Liver (tissue), 3 donors: ENCODE measurements around the gene MCM6.

Experiments used
- JUND ChIP-seq, 2 donors: IDR thresholded peaks; 2 replicates each; pipeline ENCODE4 v1.6.1; 2016; ENCODE audit warnings: antibody characterized with exemption in 2 of 2
- RAD21 ChIP-seq, 2 donors: IDR thresholded peaks; 2 replicates each; pipeline ENCODE4 v1.6.1; 2016; ENCODE audit warnings: antibody characterized with exemption in 2 of 2, mild to moderate bottlenecking in 2 of 2
- RXRA ChIP-seq, 2 donors: IDR thresholded peaks; 2 replicates each; pipeline ENCODE4 v1.6.1; 2017 to 2018; ENCODE audit warnings: antibody characterized with exemption in 2 of 2, mild to moderate bottlenecking in 1 of 2
- SP1 ChIP-seq: IDR thresholded peaks from 2 replicates; pipeline ENCODE4 v1.6.1; 2018; ENCODE audit warnings: antibody characterized with exemption, mild to moderate bottlenecking
- TAF1 ChIP-seq: conservative IDR thresholded peaks from 2 replicates; pipeline ENCODE4 v1.6.1; 2016; ENCODE audit warnings: antibody characterized with exemption, mild to moderate bottlenecking
- YY1 ChIP-seq: IDR thresholded peaks from 2 replicates; pipeline ENCODE4 v1.6.1; 2016; ENCODE audit warnings: antibody characterized with exemption, mild to moderate bottlenecking
- TF ChIP-seq, protein P1 (sequence below): IDR thresholded peaks from 2 replicates; pipeline ENCODE4 v1.6.1; 2016; ENCODE audit warnings: antibody characterized with exemption
- TF ChIP-seq, protein P2 (sequence below): fragments of 150-350 bp; IDR thresholded peaks from 2 replicates; pipeline ENCODE4 v1.5.1; 2017; ENCODE audit warnings: improper control_type of control experiment, low read depth, low read length; ENCODE audit not compliant: missing input control
- donor health status: healthy.
- donor health status: healthy.

DNA sequence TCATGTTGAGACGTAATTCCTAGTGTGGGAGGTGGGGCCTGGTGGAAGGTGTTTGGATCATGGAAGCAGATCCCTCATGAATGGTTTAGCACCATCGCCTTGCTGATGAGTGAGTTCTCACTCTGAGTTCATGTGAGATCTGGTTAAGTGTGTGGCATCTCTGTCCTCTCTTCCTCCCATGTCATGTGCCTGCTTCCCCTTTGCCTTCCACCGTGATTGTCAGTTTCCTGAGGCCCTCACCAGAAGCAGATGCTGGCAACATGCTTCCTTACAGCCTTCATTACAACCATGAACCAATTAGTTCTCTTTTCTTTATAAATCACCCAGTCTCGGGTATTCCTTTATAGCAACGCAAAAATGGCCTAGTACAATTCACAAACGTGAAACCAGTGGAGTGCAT lies 14.6 kb upstream of the MCM6 start:
- TF ChIP-seq, protein P1, sequence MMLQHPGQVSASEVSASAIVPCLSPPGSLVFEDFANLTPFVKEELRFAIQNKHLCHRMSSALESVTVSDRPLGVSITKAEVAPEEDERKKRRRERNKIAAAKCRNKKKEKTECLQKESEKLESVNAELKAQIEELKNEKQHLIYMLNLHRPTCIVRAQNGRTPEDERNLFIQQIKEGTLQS, result no peak
- TF ChIP-seq, protein P2, sequence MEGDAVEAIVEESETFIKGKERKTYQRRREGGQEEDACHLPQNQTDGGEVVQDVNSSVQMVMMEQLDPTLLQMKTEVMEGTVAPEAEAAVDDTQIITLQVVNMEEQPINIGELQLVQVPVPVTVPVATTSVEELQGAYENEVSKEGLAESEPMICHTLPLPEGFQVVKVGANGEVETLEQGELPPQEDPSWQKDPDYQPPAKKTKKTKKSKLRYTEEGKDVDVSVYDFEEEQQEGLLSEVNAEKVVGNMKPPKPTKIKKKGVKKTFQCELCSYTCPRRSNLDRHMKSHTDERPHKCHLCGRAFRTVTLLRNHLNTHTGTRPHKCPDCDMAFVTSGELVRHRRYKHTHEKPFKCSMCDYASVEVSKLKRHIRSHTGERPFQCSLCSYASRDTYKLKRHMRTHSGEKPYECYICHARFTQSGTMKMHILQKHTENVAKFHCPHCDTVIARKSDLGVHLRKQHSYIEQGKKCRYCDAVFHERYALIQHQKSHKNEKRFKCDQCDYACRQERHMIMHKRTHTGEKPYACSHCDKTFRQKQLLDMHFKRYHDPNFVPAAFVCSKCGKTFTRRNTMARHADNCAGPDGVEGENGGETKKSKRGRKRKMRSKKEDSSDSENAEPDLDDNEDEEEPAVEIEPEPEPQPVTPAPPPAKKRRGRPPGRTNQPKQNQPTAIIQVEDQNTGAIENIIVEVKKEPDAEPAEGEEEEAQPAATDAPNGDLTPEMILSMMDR, result no peak
- TF ChIP-seq TAF1, result no peak
- TF ChIP-seq YY1, result no peak
- TF ChIP-seq SP1, result no peak
- TF ChIP-seq RXRA (IDR thresholded peaks at IDR 0.05), result no peak
- no peak for TF ChIP-seq JUND (IDR thresholded peaks at IDR 0.05)
- no peak for TF ChIP-seq RAD21 (IDR thresholded peaks at IDR 0.05)
